ENCODE measurements around the gene NUDT15.
"Not testable (repeated sequence)": the region's sequence is repeated elsewhere in the genome, so short reads cannot be mapped to it uniquely, and the experiment has no call there.

DNA sequence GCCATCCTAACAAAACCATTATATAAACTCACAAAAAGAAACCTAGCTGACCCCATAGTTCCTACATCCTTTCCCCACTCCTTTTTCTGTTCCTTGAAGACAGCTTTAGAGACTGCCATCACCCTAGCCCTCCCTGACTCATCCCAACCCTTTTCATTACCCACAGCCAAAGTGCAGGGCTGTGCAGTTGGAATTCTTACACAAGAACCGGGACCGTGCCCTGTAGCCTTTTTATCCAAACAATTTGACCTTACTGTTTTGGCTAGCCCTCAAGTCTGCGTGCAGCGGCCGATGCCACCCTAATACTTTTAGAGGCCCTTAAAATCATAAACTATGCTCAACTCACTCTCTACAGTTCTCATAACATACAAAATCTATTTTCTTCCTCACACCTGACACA, 22.4 kb downstream of the NUDT15 start:
- TF ChIP-seq, protein P1, sequence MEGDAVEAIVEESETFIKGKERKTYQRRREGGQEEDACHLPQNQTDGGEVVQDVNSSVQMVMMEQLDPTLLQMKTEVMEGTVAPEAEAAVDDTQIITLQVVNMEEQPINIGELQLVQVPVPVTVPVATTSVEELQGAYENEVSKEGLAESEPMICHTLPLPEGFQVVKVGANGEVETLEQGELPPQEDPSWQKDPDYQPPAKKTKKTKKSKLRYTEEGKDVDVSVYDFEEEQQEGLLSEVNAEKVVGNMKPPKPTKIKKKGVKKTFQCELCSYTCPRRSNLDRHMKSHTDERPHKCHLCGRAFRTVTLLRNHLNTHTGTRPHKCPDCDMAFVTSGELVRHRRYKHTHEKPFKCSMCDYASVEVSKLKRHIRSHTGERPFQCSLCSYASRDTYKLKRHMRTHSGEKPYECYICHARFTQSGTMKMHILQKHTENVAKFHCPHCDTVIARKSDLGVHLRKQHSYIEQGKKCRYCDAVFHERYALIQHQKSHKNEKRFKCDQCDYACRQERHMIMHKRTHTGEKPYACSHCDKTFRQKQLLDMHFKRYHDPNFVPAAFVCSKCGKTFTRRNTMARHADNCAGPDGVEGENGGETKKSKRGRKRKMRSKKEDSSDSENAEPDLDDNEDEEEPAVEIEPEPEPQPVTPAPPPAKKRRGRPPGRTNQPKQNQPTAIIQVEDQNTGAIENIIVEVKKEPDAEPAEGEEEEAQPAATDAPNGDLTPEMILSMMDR (IDR thresholded peaks at IDR 0.05): not testable (repeated sequence)
- TF ChIP-seq POLR2A (IDR thresholded peaks at IDR 0.05): not testable (repeated sequence)
